Measurements from ENCODE around the gene SYNGR3. TPM values are rescaled to one million over a fixed set of nuclear protein-coding genes. Genes with fewer than 3 reads are reported as not detected.
"Not testable (repeated sequence)": the region's sequence is repeated elsewhere in the genome, so short reads cannot be mapped to it uniquely, and the experiment has no call there.

SYNGR3 gene
- total RNA-seq, 2 donors from 2014 or later: 4.0 to 16.1 TPM

DNA sequence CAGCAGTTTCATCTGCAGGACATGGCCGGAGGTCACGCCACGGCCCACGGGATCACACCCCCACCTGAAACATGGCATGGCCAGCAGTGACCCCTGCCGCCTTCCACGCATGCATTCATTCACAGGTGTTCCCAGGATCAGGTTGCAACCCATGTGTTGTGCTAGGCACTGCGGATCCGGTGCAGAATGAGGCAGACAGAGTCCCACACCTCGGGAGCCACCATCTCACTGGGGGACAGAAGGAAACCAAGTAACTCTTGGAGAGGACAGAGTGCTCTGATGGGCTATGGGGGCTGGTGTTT is 42.5 kb upstream of the SYNGR3 start:
- Histone ChIP-seq H3K36me3 (no peaks in the 10 kb centered on the region), H3K9me3 (no peaks in the 10 kb centered on the region), H3K27ac (no peak overlapping the region), H3K27me3 (replicated peaks; ENCODE audit: insufficient read depth) (no peaks in the 10 kb centered on the region), H3K4me1 (replicated peaks) (peaks cover 3% of the 10 kb centered on the region), H3K4me3 (no peak overlapping the region)
- intact Hi-C loops (cut with DNase I): no loop called here
- 85% methylated on average over 9 of the region's 9 CpGs for WGBS
- TF ChIP-seq POLR2A (IDR thresholded peaks at IDR 0.05) (no peak), POLR2AphosphoS5 (IDR thresholded peaks at IDR 0.05) (no peak)
- TF ChIP-seq, protein P1, sequence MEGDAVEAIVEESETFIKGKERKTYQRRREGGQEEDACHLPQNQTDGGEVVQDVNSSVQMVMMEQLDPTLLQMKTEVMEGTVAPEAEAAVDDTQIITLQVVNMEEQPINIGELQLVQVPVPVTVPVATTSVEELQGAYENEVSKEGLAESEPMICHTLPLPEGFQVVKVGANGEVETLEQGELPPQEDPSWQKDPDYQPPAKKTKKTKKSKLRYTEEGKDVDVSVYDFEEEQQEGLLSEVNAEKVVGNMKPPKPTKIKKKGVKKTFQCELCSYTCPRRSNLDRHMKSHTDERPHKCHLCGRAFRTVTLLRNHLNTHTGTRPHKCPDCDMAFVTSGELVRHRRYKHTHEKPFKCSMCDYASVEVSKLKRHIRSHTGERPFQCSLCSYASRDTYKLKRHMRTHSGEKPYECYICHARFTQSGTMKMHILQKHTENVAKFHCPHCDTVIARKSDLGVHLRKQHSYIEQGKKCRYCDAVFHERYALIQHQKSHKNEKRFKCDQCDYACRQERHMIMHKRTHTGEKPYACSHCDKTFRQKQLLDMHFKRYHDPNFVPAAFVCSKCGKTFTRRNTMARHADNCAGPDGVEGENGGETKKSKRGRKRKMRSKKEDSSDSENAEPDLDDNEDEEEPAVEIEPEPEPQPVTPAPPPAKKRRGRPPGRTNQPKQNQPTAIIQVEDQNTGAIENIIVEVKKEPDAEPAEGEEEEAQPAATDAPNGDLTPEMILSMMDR (IDR thresholded peaks at IDR 0.05): no peak
- DNase-seq (ENCODE audit: low spot score): no peak

DNA sequence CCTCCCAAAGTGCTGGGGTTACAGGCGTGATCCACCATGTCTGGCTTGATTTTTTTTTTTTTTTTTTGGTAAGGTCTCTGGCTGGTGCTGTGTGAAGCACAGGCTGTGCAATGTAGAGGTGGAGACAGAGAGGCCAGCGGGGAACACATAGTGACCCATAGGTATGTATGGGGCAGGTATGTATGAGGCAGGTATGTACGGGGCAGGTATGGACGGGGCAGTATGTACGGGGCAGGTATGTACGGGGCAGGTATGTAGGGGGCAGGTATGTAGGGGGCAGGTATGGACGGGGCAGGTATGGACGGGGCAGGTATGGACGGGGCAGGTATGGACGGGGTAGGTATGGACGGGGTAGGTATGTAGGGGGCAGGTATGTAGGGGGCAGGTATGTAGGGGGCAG is 40.3 kb upstream of the SYNGR3 start:
- Histone ChIP-seq H3K4me3 (no peak overlapping the region), H3K27ac (no peak overlapping the region), H3K27me3 (replicated peaks; ENCODE audit: insufficient read depth) (no peaks in the 10 kb centered on the region), H3K36me3 (no peaks in the 10 kb centered on the region), H3K9me3 (no peaks in the 10 kb centered on the region), H3K4me1 (replicated peaks) (no peaks in the 10 kb centered on the region)
- intact Hi-C loops (cut with DNase I): no loop called here
- 86% methylated on average over 11 of the region's 11 CpGs for WGBS
- TF ChIP-seq POLR2AphosphoS5 (IDR thresholded peaks at IDR 0.05): no peak
- TF ChIP-seq, protein P1 (IDR thresholded peaks at IDR 0.05): no peak
- TF ChIP-seq POLR2A (IDR thresholded peaks at IDR 0.05): no peak
- DNase-seq (ENCODE audit: low spot score): no peak

DNA sequence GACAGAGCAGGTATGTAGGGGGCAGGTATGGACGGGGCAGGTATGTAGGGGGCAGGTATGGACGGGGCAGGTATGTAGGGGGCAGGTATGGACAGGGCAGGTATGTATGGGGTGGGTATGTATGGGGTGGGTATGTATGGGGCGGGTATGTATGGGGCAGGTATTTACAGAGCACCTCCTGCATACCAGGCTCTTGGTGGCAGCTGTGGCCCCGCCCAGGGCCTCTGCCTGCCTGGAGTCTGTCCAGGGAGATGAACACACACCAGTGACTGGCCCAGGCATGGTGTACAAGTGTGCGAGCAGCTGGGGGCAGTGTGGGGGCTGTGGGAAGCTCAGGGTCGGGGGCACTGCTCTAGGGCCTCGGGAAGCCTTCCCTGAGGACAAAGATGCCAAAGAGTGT is 39.7 kb upstream of the SYNGR3 start:
- no peak for DNase-seq (ENCODE audit: low spot score)
- 33% methylated on average over 7 of the region's 7 CpGs for WGBS
- Histone ChIP-seq H3K9me3 (no peaks in the 10 kb centered on the region), H3K4me3 (no peak overlapping the region), H3K27me3 (replicated peaks; ENCODE audit: insufficient read depth) (no peaks in the 10 kb centered on the region), H3K4me1 (replicated peaks) (no peaks in the 10 kb centered on the region), H3K36me3 (no peaks in the 10 kb centered on the region), H3K27ac (no peak overlapping the region)
- TF ChIP-seq, protein P1 (IDR thresholded peaks at IDR 0.05): no peak
- TF ChIP-seq POLR2AphosphoS5 (IDR thresholded peaks at IDR 0.05): no peak
- no peak for TF ChIP-seq POLR2A (IDR thresholded peaks at IDR 0.05)
- intact Hi-C loops (cut with DNase I): no loop called here

DNA sequence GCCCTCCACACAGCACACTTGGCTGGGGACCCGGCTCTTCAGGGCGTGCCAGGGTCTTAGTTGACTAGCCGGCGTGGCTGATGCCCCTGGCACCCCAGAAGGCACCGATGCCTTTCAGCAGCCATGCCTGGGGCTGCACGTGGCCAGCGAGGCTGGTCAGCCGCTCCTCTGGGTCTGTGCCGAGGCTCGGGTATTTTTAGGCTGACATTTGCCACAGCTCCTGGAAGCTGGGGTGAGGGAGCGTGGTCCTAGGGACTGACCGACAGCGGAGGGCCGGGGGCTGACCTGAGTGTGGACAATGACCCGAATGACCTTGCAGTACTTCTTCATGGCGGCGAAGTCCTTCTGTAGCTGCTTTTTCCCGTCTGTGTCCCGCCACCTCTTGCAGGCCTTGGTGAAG is 39.2 kb upstream of the SYNGR3 start:
- Histone ChIP-seq H3K27me3 (replicated peaks; ENCODE audit: insufficient read depth) (no peaks in the 10 kb centered on the region), H3K9me3 (no peaks in the 10 kb centered on the region), H3K4me1 (replicated peaks) (no peaks in the 10 kb centered on the region), H3K27ac (no peak overlapping the region), H3K36me3 (no peaks in the 10 kb centered on the region), H3K4me3 (no peak overlapping the region)
- DNase-seq (ENCODE audit: low spot score): no peak
- TF ChIP-seq, protein P1 (IDR thresholded peaks at IDR 0.05): no peak
- no peak for TF ChIP-seq POLR2AphosphoS5 (IDR thresholded peaks at IDR 0.05)
- no peak for TF ChIP-seq POLR2A (IDR thresholded peaks at IDR 0.05)
- intact Hi-C loops (cut with DNase I): no loop called here
- WGBS: 80% methylated on average over 19 of the region's 19 CpGs

DNA sequence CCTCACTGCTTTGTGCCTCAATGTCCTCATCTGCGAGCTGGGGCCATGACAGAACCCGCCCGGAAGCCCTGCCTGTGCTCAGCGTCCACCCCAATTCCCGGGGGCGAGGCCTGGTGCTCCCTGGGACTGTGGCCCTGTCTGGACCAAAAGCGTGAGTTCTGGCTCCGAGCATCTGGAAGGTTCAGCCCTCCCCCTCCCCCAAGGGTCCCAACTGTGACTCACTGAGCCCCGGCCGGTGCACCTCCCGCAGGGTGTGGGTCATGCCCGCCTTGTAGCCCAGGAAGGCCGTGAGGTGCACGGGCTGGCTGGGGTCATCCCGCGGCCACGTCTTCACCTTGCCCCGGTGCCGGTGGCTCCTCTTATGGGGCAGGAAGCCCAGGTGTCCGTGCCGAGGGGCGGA is 36.0 kb upstream of the SYNGR3 start:
- Histone ChIP-seq H3K9me3 (no peaks in the 10 kb centered on the region), H3K27ac (no peak overlapping the region), H3K4me1 (replicated peaks) (no peaks in the 10 kb centered on the region), H3K27me3 (replicated peaks; ENCODE audit: insufficient read depth) (no peaks in the 10 kb centered on the region), H3K36me3 (no peaks in the 10 kb centered on the region), H3K4me3 (no peak overlapping the region)
- TF ChIP-seq, protein P1 (IDR thresholded peaks at IDR 0.05): no peak
- TF ChIP-seq POLR2AphosphoS5 (IDR thresholded peaks at IDR 0.05): no peak
- TF ChIP-seq POLR2A (IDR thresholded peaks at IDR 0.05): no peak
- no peak for DNase-seq (ENCODE audit: low spot score)
- intact Hi-C loops (cut with DNase I): no loop called here
- 94% methylated on average over 21 of the region's 22 CpGs for WGBS

DNA sequence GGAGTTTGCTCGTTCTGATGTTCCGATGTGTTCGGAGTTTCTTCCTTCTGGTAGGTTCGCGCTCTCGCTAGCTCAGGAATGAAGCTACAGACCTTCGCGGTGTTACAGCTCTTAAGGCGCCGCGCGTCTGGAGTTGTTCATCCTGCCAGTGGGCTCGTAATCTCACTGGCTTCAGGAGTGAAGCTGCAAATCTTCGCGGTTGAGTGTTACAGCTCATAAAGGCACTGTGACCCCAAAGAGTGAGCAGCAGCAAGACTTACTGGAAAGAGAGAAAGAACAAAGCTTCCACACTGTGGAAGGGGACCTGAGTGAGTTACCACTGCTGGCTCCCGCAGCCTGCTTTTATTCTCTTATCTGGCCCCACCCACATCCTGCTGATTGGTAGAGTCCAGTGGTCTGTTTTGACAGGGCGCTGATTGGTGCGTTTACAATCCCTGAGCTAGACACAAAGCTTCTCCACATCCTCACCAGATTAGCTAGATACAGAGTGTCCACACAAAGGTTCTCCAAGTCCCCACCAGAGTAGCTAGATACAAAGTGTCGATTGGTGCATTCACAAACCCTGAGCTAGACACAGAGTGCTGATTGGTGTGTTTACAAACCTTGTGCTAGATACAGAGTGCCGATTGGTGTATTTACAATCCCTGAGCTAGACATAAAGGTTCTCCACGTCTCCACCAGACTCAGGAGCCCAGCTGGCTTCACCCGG is 32.2 kb upstream of the SYNGR3 start:
- H3K4me1 ChIP-seq (replicated peaks); DNase-seq (ENCODE audit: low spot score); H3K27ac ChIP-seq; H3K4me3 ChIP-seq; intact Hi-C loops (cut with DNase I); H3K9me3 ChIP-seq; H3K27me3 ChIP-seq (replicated peaks; ENCODE audit: insufficient read depth); H3K36me3 ChIP-seq: not testable (repeated sequence)
- WGBS: 82% methylated on average over 19 of the region's 22 CpGs

DNA sequence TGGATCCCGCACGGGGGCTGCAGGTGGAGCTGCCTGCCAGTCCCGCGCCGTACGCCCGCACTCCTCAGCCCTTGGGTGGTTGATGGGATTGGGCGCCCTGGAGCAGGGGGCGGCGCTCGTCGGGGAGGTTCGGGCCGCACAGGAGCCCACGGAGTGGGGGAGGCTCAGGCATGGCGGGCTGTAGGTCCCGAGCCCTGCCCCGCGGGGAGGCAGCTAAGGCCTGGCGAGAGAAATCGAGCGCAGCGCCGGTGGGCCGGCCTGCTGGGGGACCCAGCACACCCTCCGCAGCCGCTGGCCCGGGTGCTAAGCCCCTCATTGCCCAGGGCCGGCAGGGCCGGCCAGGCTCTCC is 31.7 kb upstream of the SYNGR3 start:
- 74% methylated on average over 28 of the region's 30 CpGs for WGBS
- H3K4me1 ChIP-seq (replicated peaks); intact Hi-C loops (cut with DNase I); H3K27ac ChIP-seq; H3K4me3 ChIP-seq; H3K9me3 ChIP-seq; H3K27me3 ChIP-seq (replicated peaks; ENCODE audit: insufficient read depth); DNase-seq (ENCODE audit: low spot score); H3K36me3 ChIP-seq: not testable (repeated sequence)

All from prostate gland (tissue), 2 donors.